Activated CD4-positive, alpha-beta memory T cell treated with anti-CD3 and anti-CD28 coated beads, Interleukin-2, amount 10 ng/mL, durations not matched to agents 7 days and 5 days (primary cell): ENCODE results near the gene QPCT. TPM values are rescaled to one million over a fixed set of nuclear protein-coding genes. Genes with fewer than 3 reads are reported as not detected.

Experiments used
- CTCF ChIA-PET: fragments of 350-600 bp; sonication (Branson Sonifier 250); formaldehyde crosslinking; loops from one replicate; lab custom pipeline; 2021; ENCODE audit warnings: antibody characterized with exemption, inconsistent platforms; lab: Charles Lee
- POLR2A ChIA-PET: fragments of 350-600 bp; sonication (Branson Sonifier 250); formaldehyde crosslinking; loops from one replicate; lab custom pipeline; 2021; ENCODE audit warnings: antibody characterized with exemption; lab: Charles Lee
- DNase-seq: peaks from one replicate; pipeline ENCODE4 v3.0.0-alpha.2; 2020
- H3K27ac Mint-ChIP-seq: one replicate; pipeline ENCODE4 v1.8.0; 2021; ENCODE audit warnings: mild to moderate bottlenecking, mixed read lengths
- H3K27me3 Mint-ChIP-seq: one replicate; pipeline ENCODE4 v1.8.0; 2021; ENCODE audit warnings: mixed read lengths
- H3K36me3 Mint-ChIP-seq: one replicate; pipeline ENCODE4 v1.8.0; 2021; ENCODE audit warnings: low read depth, mixed read lengths
- H3K4me1 Mint-ChIP-seq: one replicate; pipeline ENCODE4 v1.8.0; 2021; ENCODE audit warnings: mixed read lengths
- H3K4me3 Mint-ChIP-seq: one replicate; pipeline ENCODE4 v1.8.0; 2021; ENCODE audit warnings: mild to moderate bottlenecking, mixed read lengths
- H3K9me3 Mint-ChIP-seq: one replicate; pipeline ENCODE4 v1.8.0; 2021; ENCODE audit warnings: mixed read lengths
- total RNA-seq, 2 experiments: library from RNA; stranded (reverse); gene quantifications; one replicate each; pipeline ENCODE4 v1.2.3, GENCODE V29; 2021

The QPCT gene
- total RNA-seq, 2 experiments from 2014 or later, result not detected

DNA sequence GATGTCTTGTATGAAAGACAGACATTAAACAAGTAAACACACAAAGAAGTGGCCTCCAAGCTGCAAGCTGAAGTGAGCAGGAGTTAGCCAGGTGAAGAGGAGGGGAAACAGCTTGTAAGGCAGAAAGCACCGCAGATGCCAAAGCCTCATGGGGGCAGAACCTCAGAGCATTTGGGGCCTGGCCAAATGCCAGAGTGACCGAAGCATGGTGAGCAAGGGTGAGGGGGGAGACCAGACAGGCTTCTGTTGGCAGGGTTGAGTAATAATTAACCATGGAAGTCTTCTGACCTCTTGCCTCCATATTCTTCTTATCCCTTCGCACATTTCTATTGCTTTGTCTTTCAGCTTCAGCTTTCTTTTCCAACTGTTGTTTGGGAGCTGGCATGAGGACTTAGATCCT is 5.6 kb downstream of the QPCT start:
- Mint-ChIP-seq H3K27me3 (peaks cover 48% of the 10 kb centered on the region), H3K9me3 (no peaks in the 10 kb centered on the region), H3K27ac (no peak overlapping the region), H3K4me1 (peaks cover 3% of the 10 kb centered on the region), H3K36me3 (no peaks in the 10 kb centered on the region), H3K4me3 (no peak overlapping the region)
- ChIA-PET POLR2A (no interaction called here), CTCF (no interaction called here)
- no peak for DNase-seq

DNA sequence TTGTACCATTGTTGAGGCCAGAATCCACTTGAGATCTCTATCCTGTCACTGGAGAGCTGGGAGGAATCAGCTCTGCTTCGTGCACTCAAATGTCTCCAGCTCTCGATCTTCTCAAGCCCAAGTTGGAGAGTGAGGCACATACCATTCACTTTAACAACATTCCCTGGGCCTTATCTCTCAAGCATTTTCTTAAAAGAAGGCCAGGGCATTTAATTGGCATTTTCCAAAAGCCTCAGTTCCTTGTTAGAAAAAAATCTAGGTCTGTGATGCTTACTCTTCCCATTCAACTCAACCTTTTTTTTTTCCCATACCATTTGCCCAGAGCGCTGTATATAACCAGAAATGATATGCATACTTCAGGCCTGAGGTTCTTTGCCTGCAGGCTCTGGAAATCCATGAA is 10.1 kb downstream of the QPCT start:
- H3K4me1 Mint-ChIP-seq, result no peaks in the 10 kb centered on the region
- no peaks in the 10 kb centered on the region for H3K9me3 Mint-ChIP-seq
- no peak for DNase-seq
- ChIA-PET CTCF (no interaction called here), POLR2A (no interaction called here)
- H3K36me3 Mint-ChIP-seq, result no peaks in the 10 kb centered on the region
- H3K27ac Mint-ChIP-seq, result no peak overlapping the region
- no peak overlapping the region for H3K4me3 Mint-ChIP-seq
- peaks cover 35% of the 10 kb centered on the region for H3K27me3 Mint-ChIP-seq

DNA sequence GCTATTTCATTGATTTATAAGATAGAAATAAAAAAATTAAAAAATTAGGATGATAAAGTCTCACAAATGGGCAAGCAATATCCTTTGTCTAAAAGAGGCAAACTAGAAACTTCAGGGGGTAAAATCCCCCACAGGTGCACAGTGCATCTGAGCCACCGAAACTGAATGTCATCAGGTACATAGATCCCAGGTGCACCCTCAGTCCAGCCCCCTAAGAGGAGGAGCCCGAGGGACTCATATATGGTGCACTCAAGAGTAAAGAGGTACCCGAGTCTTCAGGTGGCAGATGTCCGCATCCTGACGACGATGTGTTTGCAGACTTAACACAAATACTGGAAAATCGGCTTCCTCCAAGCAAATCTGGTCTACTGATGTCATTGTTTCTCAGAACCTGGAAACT is 11.3 kb downstream of the QPCT start:
- H3K36me3 Mint-ChIP-seq, result no peaks in the 10 kb centered on the region
- H3K27me3 Mint-ChIP-seq, result peaks cover 41% of the 10 kb centered on the region
- no peaks in the 10 kb centered on the region for H3K9me3 Mint-ChIP-seq
- H3K4me3 Mint-ChIP-seq, result no peak overlapping the region
- no peaks in the 10 kb centered on the region for H3K4me1 Mint-ChIP-seq
- POLR2A ChIA-PET, result no interaction called here
- CTCF ChIA-PET, result no interaction called here
- H3K27ac Mint-ChIP-seq, result no peak overlapping the region
- DNase-seq, result no peak

GRCh38 chr2:37356299-37356698 is 11.9 kb downstream of the QPCT start:
- no peak overlapping the region for H3K4me3 Mint-ChIP-seq
- peaks cover 44% of the 10 kb centered on the region for H3K27me3 Mint-ChIP-seq
- H3K27ac Mint-ChIP-seq, result no peak overlapping the region
- ChIA-PET CTCF (no interaction called here), POLR2A (no interaction called here)
- no peaks in the 10 kb centered on the region for H3K36me3 Mint-ChIP-seq
- H3K4me1 Mint-ChIP-seq, result no peaks in the 10 kb centered on the region
- no peak for DNase-seq
- H3K9me3 Mint-ChIP-seq, result no peaks in the 10 kb centered on the region

DNA sequence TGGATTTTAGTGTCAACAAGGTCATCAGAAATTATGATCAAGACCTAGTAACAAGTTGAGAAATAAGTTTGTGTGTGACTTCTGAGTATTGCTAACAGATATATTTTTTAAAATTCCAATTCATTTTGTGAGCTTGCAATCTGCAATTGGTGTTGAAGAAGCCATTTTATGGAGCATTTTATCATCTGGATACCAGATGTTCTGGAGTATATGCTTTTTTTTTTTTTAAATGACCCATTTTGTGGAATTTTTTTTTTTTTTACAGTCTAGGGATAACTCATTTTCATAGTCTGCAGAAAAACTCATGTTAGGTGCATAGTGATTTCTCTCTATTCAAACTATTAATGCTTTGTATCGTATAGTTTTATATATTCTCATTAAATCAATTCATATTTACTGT is 12.6 kb downstream of the QPCT start:
- Mint-ChIP-seq H3K36me3 (no peaks in the 10 kb centered on the region), H3K27me3 (peaks cover 51% of the 10 kb centered on the region), H3K27ac (no peak overlapping the region), H3K4me1 (no peaks in the 10 kb centered on the region), H3K4me3 (no peak overlapping the region), H3K9me3 (no peaks in the 10 kb centered on the region)
- CTCF ChIA-PET, result interaction anchor here (0.7 kb wide), 1 partner anchor 38 kb away, joined by 3 read pairs; no protein-coding TSS in a partner anchor
- DNase-seq, result no peak
- POLR2A ChIA-PET, result no interaction called here

DNA sequence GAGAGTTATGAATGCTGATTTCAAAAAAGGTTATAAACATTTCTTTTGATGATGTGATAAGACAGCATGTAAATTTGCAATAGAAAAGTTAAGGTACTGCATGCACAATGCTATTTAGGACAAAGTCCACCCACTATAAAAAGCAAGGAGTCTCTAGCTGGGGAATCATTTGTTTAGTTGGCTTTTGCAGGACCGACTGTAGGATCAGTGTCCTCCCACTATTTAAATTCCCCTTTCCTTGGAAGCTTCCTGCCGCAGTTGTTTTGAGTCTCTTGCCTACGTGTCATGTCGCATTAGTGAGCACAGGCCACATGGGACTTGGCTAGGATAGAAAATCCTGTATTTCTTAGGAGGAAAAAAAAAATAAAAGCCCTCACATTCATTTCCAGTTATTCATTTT is 13.1 kb downstream of the QPCT start:
- H3K4me3 Mint-ChIP-seq, result no peak overlapping the region
- no peaks in the 10 kb centered on the region for H3K9me3 Mint-ChIP-seq
- ChIA-PET CTCF (interaction anchor here (0.7 kb wide), 1 partner anchor 38 kb away, joined by 3 read pairs; no protein-coding TSS in a partner anchor), POLR2A (no interaction called here)
- DNase-seq, result no peak
- peaks cover 54% of the 10 kb centered on the region for H3K27me3 Mint-ChIP-seq
- no peaks in the 10 kb centered on the region for H3K36me3 Mint-ChIP-seq
- no peaks in the 10 kb centered on the region for H3K4me1 Mint-ChIP-seq
- no peak overlapping the region for H3K27ac Mint-ChIP-seq

GRCh38 chr2:37358466-37358865 is 14.0 kb downstream of the QPCT start:
- Mint-ChIP-seq H3K4me1 (no peaks in the 10 kb centered on the region), H3K4me3 (no peak overlapping the region), H3K27ac (no peak overlapping the region), H3K36me3 (no peaks in the 10 kb centered on the region), H3K27me3 (peaks cover 59% of the 10 kb centered on the region), H3K9me3 (no peaks in the 10 kb centered on the region)
- DNase-seq, result no peak
- ChIA-PET CTCF (no interaction called here), POLR2A (no interaction called here)

DNA sequence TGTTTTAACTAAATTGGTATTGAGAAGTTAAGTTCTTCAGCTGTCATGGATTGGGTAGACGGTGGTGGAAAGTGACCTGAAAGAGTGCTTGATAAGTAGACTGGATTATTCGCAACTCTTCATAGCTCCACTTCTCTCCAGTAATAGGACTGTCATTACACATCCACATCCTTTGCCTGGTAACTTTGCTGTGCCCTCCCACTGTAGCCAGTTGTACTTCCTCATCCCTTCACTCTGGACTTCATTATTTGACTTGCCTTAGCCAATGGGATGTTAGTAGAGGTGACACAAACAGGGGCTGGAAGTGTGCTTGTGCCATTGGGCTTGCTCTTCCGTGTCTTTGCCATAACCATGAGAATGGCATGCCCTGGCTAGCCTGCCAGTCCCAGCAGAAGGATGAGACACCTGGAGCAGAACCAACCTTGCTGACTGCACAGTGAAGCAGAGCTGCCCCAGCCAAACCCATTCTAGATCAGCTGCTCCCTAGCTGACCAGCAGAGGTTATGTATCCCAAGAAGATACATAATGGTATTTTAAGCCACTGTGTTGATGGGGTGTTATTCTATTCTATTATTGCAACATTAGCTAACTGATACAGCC is 16.9 kb downstream of the QPCT start:
- Mint-ChIP-seq H3K36me3 (no peaks in the 10 kb centered on the region), H3K9me3 (no peaks in the 10 kb centered on the region), H3K27me3 (peaks cover 44% of the 10 kb centered on the region), H3K4me1 (no peaks in the 10 kb centered on the region), H3K4me3 (no peak overlapping the region), H3K27ac (no peak overlapping the region)
- CTCF ChIA-PET, result interaction anchor here (0.8 kb wide), 1 partner anchor 15 kb away, joined by 3 read pairs; no protein-coding TSS in a partner anchor
- POLR2A ChIA-PET, result interaction anchor here (0.6 kb wide), 1 partner anchor 90 kb away, joined by 3 read pairs; no protein-coding TSS in a partner anchor
- no peak for DNase-seq

DNA sequence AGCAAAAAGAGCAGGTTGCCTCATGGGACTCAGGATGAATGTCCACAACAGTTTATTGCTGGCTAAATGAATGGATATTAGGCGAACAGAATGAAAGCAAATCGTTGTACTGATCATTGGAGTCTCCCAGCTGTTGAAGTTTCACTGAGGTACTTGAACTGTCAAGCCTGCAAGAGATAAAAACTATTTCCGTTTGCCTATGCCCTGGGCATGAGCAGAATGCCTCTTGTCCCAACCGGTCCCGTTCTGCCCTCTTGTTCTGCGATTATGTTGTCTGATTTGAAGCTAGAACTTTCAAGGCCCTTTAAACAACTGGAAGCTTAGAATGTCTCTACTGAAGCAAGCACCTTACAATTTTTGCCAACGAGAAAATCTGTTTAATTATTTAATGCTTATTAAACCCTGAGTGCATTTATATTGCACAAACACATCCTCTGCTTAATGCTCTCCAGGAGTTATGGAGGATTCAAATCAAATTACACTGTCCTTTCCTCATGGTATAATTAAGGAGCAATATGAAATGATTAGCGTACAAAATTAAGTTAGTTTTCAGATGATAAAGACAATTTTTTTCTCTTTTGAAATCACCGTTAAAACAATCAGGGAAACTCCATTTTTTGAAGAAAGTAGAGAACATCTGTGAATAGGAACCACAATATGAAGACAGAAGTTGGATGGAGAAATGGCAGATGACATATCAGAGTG is 17.7 kb downstream of the QPCT start:
- Mint-ChIP-seq H3K9me3 (no peaks in the 10 kb centered on the region), H3K27me3 (peaks cover 46% of the 10 kb centered on the region), H3K27ac (no peak overlapping the region), H3K4me3 (no peak overlapping the region), H3K4me1 (no peaks in the 10 kb centered on the region), H3K36me3 (no peaks in the 10 kb centered on the region)
- no peak for DNase-seq
- POLR2A ChIA-PET, result no interaction called here
- CTCF ChIA-PET, result interaction anchor here (0.8 kb wide), 1 partner anchor 14 kb away, joined by 3 read pairs; no protein-coding TSS in a partner anchor

DNA sequence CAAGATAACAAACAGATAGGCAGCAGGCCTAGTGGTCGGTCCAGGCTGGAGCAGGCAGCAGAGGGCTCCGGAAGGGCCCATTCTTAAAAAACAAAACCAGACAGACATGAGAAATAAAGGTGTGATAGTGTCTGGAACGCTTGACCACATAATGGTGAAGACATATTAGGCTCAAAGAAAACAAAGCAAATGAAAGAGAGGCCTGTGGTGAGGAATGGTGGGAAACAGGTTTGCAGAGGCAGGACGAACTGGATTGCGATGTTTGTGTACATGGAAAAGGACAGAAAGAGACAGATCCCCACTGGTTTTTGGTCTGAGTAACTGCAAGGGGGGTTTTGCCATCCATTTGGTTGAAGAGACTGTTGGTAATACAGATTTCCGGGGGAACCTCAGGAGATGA is 19.9 kb downstream of the QPCT start:
- Mint-ChIP-seq H3K27me3 (peaks cover 49% of the 10 kb centered on the region), H3K9me3 (no peaks in the 10 kb centered on the region), H3K36me3 (no peaks in the 10 kb centered on the region), H3K27ac (no peak overlapping the region), H3K4me1 (peaks cover 3% of the 10 kb centered on the region), H3K4me3 (no peak overlapping the region)
- POLR2A ChIA-PET, result no interaction called here
- no peak for DNase-seq
- CTCF ChIA-PET, result no interaction called here

GRCh38 chr2:37365669-37366068 is 21.2 kb downstream of the QPCT start:
- Mint-ChIP-seq H3K27ac (no peak overlapping the region), H3K36me3 (no peaks in the 10 kb centered on the region), H3K4me1 (peaks cover 3% of the 10 kb centered on the region), H3K27me3 (peaks cover 44% of the 10 kb centered on the region), H3K4me3 (no peak overlapping the region), H3K9me3 (no peaks in the 10 kb centered on the region)
- ChIA-PET CTCF (interaction anchor here (0.6 kb wide), 1 partner anchor 157 kb away, joined by 4 read pairs; no protein-coding TSS in a partner anchor), POLR2A (no interaction called here)
- DNase-seq, result no peak

- ChIA-PET POLR2A (interaction anchor here (1.1 kb wide), 2 partner anchors 11 to 24 kb away, joined by 3 to 4 read pairs; no protein-coding TSS in a partner anchor), CTCF (no interaction called here)
- H3K27me3 Mint-ChIP-seq, result peaks cover 41% of the 10 kb centered on the region
- no peak for DNase-seq
- H3K4me1 Mint-ChIP-seq, result peaks cover 3% of the 10 kb centered on the region
- no peak overlapping the region for H3K27ac Mint-ChIP-seq
- H3K36me3 Mint-ChIP-seq, result no peaks in the 10 kb centered on the region
- H3K4me3 Mint-ChIP-seq, result no peak overlapping the region
- H3K9me3 Mint-ChIP-seq, result no peaks in the 10 kb centered on the region
These were observed 22.3 kb downstream of the QPCT start for GRCh38 chr2:37366773-37367172.

DNA sequence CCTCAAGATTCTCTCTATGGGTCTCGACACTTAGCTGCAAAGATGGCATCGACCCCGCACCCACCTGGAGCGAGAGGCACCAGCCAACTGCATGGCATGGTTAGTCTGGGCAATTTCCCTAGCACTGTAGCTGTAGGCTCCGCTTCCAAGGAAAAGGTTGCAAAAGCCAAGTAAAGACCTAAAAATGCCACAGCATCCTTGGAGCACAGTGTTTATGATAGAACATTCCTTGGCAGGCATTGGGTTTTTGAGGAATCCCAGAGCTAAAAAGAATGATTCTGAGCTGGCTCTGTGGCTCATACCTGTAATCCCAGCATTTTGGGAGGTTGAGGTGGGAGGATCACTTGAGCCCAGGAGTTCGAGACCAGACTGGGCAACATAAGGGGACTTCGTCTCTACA is 22.9 kb downstream of the QPCT start:
- Mint-ChIP-seq H3K4me3 (no peak overlapping the region), H3K27ac (no peak overlapping the region), H3K4me1 (peaks cover 3% of the 10 kb centered on the region), H3K9me3 (no peaks in the 10 kb centered on the region), H3K27me3 (peaks cover 42% of the 10 kb centered on the region), H3K36me3 (no peaks in the 10 kb centered on the region)
- ChIA-PET POLR2A (interaction anchor here (0.9 to 1.1 kb wide), 3 partner anchors 8 to 23 kb away, joined by 3 to 4 read pairs (median 3); no protein-coding TSS in a partner anchor), CTCF (no interaction called here)
- no peak for DNase-seq
